GM12891 (cell line): ENCODE measurements around the gene ZP3.
A peak's percentile ranks its signal among the peaks of the same experiment; 100 is the strongest.
"Not testable (repeated sequence)": the region's sequence is repeated elsewhere in the genome, so short reads cannot be mapped to it uniquely, and the experiment has no call there.

Source experiments
- DNase-seq: peaks from one replicate; pipeline ENCODE4 v3.0.0; 2011; ENCODE audit warnings: low spot score; ENCODE audit not compliant: insufficient read length
- FAIRE-seq: peaks from 2 replicates; lab custom pipeline; 2011; peaks lifted over from hg19 to GRCh38; lab: Jason Lieb, UNC
- SPI1 ChIP-seq: IDR thresholded peaks from 2 replicates; pipeline ENCODE4 v1.6.1; 2011; ENCODE audit warnings: low read depth, low read length, control low read depth

Gene ZP3

DNA sequence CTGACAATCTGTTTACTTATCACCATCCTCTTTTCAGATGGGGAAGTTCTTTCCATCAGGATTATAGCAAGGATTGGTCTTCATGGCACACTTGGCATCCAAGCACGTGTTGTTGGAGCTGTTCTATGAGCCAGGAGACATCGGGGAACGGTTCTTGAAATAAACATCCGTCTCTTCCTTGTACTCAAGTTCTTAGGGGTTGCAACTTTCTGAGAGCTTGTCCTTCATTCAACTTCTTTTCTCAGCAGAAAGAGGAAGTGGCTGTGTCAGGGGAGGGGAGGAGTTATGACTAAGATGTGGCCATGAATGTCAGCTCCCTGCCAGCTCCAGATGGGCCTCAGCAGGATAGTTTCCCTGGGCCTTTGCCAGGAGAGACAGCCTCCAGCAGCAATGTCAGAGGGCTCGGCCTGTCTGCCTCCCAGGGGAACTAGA, 20.8 kb downstream of the ZP3 start:
- TF ChIP-seq SPI1 = peak; percentile 86
- FAIRE-seq = peak; percentile 93
- DNase-seq = not testable (repeated sequence)

DNA sequence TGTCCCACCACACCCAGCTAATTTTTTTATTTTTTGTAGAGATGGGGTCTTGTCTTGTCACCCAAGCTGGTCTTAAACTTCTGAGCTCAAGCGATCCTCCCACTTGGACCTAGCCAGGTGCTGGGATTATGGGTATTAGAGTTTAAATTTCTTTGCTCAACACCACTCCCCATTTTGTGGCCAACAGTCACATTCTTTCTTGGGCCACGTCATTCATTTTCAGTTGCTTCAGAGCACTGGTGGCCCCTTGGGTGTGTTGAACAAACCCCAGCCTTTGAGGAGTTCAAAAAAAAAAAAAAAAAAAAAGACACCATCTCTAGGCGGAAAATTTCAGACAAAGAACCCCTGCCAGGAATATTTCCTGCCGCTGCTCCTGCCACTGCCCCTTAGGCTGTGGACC, 32.3 kb downstream of the ZP3 start:
- DNase-seq, FAIRE-seq: not testable (repeated sequence)

DNA sequence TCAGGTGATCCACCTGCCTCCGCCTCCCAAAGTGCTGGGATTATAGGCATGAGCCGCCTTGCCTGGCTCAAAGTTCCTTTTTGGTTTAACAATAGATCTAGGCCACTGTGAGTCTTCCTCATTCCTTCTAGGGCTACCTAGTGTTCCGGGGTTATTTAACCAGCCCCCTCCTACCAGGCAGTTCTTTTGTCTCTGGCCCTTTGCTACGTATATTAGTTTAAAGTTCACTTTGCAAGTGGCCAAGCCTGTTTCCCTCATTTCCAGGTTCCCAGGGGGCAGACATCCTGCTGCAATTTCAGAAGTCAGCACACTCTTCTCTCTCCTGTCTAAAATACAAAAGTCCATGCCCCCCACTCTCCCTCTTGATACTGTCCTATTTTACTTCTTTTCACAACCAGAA, 33.8 kb downstream of the ZP3 start:
- not testable (repeated sequence) for DNase-seq, FAIRE-seq

DNA sequence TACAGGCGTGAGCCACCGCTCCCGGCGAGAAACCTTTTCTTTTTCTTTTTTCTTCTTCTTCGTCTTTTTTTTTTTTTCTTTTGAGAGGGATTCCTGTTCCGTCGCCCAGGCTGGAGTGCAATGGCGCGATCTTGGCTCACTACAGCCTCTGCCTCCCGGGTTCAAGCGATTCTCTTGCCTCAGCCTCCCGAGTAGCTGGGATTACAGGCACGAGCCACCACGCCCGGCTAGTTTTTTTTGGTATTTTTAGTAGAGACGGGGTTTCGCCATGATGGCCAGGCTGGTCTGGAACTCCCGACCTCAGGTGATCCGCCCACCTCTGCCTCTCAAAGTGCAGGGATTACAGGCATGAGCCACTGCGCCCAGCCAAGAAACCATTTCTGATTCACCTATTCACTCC, 36.0 kb downstream of the ZP3 start:
- FAIRE-seq, DNase-seq: not testable (repeated sequence)

DNA sequence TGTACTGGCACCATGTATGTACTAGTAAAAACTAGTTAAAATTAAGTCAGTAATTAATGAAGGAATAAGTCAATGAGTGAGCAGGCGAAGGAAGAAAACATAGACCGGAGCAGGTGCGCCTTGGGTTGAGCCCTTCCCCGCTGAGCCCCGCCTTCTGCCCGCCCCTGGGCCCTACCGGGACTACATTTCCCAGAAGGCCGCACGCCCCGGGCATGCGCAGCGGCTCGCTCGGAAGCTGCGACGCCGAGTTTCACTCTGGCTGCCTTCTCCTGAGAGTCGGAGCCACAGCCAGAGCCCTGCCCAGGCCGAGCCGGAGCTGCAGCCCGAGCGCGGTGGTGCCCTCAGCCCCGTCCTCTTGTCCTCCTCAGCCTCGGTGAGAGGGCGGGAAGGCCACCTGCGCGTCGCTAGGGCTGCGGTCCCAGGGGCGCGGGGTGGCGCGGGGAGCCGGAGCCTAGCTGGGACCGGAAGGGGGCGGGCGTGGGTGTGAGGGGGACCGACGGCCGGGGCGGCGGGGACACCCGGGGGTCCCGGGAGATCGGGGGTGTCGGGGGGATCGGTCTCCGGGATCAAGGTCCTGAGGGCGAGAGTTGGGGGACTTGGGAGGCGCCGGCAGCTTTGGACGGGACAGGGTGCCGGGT, 36.8 kb downstream of the ZP3 start, which contains the start of gene DTX2:
Gene DTX2 (plus strand): TSS at position 246 of the 638 bp plus-strand sequence. CDS start 18,801 bp downstream, outside the sequence.
- peak; percentile 85 for FAIRE-seq
- DNase-seq = not testable (repeated sequence)

DNA sequence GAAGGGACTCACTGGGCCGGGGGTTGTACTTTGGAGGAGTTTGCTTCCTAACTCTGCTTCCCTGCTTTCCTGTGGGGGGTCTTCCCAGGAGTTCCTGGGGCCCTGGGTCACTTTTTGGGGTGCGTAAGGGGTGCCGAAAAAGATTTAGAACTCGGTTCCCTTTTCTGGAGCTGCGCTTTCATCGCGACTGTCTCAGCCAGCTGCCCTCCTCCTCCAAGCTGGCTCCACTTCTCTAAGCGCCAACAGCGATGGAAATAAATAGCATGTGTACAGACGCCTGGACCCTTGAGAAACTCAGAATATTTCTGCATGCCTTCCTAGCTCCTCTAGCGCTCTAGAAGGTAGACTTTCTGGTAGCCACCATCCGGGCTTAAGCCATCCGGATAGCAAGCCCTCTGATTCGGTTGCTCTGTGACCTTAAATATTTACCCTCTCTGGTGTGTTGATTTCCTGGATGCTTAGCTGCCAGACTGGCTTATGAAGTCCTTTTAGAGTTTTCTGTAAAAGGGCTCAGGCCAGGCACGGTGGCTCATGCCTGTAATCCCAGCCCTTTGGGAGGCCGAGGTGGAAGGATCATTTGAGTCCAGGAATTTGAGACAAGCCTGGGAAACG, 37.6 kb downstream of the ZP3 start:
- FAIRE-seq, DNase-seq: not testable (repeated sequence)

DNA sequence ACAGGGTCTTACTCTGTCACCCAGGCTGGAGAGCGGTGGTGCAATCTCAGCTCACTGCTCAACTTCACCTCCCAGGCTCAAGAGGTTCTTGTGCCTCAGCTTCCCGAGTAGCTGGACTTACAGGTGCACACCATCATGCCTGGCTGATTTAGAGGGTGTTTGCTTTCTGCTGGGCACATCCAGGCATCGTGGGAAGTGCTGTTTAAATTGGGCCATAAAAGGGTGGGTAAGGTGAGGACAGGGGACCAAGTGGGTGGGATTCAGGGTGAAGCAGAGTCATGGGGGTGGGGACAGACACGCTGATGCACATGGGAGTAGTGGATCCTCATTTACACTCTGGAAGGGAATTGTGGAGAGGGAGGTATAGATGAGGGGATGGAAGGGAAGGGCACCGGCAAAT, 40.2 kb downstream of the ZP3 start:
- not testable (repeated sequence) for FAIRE-seq

DNA sequence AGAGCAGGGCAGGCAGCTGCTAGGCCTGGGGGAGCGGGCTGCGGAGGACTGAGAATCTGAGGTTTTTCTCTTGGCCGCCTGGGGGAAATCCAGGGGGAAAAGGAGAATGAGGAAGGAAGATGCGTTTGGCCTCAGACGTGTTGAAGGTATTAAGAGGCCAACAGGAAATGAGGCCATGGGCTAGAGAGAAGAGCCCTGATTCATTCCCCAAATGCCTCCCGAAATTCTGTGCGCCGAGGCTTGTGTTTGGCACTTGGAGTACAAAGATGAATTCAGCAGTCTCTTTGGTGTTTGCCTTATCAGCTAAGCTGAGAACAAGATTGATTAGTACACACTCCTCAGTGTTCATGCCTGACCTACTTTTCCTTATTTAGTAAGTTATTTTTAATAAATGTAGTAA, 41.2 kb downstream of the ZP3 start:
- FAIRE-seq, DNase-seq: not testable (repeated sequence)

More for the DNA sequence above, 40.2 kb downstream of the ZP3 start:
- DNase-seq = not testable (repeated sequence)

DNA sequence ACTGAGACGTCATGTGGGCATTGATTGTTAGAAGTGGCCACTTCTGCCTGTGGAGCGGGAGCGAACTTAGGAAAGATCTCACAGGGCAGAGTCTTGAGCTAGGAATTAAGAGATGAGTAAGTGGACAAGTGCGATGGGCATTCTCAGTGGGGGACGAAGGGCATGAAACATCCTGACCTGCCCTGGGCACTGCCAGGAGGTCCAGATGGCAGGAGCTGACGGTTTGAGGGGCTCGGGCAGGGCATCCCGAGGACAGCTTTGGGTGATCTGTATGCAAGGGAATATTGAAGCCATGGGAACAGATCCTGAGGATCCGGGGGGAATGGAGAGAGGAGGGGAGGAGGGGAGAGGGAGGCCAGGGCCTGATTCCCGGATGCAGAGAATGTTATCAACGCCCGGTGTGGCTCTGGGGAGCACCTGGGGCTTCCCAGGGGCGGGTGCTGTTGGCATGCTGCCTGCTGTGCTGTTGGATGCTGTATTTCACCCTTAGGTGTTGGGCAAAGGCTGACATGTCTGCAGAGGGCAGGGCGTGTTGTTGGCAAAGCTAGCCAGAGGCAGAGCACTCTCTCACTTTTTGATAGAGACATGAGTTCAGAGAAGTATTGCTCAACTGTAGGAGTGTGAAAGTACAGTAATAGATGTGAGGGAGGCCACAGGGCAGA, 43.1 kb downstream of the ZP3 start:
- not testable (repeated sequence) for DNase-seq, FAIRE-seq

DNA sequence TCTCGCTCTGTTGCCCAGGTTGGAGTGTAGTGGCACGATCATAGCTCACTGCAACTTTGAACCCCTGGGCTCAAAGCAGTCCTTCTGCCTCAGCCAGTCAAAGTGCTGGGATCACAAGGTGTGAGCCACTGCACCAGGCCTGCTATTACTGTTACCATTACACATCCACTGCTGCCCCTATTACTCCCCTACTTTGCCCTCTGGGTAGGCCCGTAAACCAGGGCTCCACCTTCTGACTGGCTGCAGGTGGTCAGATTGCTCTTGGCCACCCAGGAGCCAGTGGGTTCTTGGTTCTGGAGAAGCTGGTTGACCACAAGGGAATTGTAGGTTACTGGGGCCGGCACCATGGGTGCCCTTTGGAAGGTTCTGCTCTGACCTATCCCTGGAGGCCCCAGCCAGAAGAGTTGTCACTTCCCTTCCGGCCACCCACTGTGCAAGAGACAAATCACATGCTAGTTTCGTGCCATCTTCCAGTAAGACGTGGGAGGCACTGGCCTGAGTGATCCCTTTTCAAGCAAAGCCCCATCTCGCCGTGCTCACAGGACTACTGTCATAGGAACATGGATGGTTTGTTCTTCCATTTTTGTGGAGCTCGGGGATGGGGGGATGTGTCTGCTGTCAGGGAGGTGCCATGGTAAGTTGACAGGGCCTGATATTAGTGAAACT, 46.9 kb downstream of the ZP3 start:
- not testable (repeated sequence) for DNase-seq, FAIRE-seq

DNA sequence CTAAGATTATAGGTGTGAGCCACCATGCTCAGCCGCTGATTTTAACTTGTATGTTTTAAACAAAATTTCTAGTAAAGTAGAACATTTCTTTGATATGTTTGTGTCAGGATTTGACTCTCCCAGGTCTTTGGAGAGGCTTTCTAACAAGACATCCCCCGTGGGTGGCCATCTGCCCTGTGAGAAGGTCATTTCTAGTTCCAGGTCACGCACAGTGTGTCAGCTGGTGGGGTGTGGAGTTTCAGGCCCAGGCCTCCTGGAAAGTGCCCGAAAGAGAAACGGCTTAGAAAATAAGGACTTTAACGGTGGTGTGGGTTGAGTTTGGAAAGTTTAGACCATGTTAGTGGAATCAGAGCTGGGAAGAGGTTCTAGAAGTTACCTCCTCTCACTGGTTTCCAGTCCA, 48.3 kb downstream of the ZP3 start:
- not testable (repeated sequence) for DNase-seq, FAIRE-seq

DNA sequence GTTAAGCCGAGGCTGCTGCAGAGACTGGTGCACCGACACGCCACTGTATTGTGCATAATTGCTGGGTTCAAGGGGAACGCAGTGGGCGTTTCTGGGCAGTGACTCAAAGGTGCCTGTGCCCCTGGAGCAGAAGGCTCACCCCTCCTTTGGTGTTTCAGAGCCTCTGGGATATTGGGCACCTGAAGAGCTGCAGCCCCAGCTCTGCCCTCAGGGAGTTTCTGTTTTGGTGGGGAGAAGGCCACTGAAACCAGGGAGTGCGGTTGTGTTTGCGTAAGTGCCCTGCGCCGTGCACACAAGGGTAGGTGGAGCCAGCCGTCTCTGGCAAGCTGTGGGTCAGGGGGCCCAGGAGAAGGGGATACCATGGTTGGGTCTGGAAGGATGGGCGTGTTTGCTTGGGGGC, 51.5 kb downstream of the ZP3 start:
- DNase-seq, FAIRE-seq: not testable (repeated sequence)

DNA sequence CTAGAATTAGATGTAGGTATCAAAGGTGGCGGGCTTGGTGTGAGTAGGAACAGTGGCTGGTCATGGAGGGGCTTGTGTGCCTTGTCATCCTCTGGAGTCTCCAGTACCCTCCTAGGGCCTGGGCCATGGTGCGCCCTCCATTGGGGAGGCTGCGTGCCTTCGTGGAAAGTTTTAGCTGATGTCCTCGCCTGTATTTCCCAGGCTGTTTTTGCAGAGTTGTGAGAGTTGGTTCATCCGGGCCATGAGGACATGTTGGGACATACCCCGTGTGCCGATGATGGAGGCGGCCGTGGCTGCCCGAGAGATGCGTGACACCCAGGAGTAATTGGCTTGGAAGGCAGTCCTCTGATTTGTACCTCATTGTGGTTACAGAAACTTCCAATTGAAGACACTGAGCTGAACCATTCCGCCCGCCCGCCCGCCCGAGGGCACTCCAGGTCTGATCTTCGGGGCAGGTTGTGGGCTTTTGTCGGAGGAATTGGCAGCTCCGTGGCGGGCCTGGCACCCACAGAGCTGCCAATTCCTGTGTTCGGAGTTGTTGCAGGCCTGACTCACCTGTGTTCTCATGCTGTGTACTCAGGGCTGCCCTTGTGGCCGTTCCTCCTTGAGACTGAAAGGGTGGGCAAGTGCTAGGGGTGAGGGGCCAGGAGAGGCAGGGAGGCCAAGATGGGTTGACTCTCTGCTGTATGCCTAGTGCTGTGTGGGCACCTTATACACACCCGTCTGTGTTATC, 52.2 kb downstream of the ZP3 start:
- not testable (repeated sequence) for FAIRE-seq

DNA sequence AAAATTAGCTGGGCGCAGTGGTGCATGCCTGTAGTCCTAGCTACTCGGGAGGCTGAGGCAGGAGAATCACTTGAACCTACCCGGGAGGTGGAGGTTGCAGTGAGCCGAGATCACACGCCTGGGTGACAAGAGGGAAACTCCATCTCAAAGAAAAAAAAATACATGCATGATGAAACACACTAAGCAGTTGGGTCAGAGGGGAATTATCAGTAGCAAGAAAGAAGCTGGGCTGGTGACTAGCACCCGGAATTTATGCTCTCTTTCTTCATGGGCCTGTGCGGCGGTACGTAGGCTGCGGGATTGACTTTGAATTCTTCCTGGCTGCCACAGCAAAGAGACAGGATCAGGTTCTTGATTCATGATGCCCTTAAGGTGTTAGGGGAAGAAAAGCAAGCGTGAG, 54.9 kb downstream of the ZP3 start:
- FAIRE-seq, DNase-seq: not testable (repeated sequence)

More for the DNA sequence above, 52.2 kb downstream of the ZP3 start:
- not testable (repeated sequence) for DNase-seq

DNA sequence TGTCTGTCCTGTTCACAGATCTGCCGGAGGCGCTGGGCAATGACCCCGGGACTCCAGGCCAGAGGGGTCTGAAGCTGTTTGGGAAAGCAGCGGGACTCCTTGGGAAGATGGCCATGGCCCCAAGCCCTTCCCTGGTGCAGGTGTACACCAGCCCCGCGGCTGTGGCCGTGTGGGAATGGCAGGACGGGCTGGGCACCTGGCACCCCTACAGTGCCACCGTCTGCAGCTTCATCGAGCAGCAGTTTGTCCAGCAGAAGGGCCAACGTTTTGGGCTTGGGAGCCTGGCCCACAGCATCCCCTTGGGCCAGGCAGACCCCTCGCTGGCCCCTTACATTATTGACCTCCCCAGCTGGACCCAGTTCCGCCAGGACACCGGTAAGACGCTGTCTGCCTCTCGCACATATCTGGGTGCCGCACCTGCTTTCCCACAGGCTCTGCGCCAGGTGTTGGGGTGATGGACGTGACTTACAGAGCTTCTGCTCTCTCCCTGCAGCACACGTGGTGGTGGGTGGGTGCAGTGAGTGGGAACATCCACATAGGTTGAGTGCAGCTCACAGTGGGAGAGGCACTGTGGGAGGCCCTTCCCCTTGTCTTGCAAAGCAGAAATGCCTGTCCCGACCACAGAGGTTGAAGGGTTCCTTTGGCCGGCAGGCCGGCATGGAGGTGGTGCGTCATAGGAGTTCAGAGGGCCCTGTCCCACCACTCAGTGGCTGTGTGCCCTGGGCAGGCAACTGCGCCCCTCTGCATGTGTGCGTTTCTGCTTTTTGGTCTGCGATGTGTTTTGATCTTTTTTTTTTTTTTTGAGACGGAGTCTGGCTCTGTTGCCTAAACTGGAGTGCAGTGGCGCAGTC, 55.9 kb downstream of the ZP3 start:
- not testable (repeated sequence) for DNase-seq
- FAIRE-seq = peak; percentile 69

DNA sequence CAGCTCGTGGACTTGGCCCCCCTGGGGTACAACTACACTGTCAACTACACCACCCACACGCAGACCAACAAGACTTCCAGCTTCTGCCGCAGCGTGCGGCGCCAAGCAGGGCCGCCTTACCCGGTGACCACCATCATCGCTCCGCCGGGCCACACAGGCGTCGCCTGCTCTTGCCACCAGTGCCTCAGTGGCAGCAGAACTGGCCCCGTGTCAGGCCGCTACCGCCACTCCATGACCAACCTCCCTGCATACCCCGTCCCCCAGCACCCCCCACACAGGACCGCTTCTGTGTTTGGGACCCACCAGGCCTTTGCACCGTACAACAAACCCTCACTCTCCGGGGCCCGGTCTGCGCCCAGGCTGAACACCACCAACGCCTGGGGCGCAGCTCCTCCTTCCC, 57.9 kb downstream of the ZP3 start:
- not testable (repeated sequence) for DNase-seq, FAIRE-seq

DNA sequence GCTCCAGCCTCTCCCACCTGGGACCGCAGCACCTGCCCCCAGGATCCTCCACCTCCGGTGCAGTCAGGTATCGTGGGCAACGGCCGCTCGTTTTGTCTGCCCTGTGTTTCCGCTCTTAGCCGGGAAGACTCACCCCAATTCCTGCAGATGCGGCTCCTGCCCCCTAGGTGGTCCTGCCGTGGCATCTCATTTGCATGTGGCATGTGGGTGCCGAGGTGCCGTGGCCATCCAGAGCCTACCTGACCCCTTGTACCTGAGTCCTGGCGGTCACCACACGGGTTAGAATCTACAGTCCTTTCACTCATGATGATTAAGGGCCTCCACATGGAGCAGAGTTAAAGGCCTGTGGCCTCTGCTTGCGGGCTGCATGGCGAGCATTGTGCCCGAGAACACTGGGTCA, 58.3 kb downstream of the ZP3 start:
- not testable (repeated sequence) for DNase-seq, FAIRE-seq

DNA sequence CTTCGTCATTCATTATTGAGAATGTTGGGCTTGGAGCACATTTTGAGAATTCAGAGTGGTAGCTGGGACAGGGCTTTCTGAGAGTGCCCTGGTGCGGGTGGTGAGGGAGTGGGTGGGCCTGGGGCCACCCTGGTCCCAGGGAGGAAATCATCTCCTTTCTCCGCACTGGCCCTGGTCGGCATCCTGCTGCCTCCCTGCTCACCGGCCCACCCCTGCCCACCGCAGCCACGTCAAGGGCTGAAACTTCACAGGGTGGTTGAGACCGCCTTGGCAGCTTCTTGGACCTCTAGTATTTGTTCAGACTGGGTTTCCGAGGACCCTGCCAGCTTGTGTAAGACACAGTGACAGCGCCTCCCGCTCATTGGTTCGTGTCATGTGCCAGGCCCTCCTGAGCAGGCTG, 59.7 kb downstream of the ZP3 start:
- not testable (repeated sequence) for FAIRE-seq, DNase-seq
